Esophagus (tissue), 2 donors: Measurements from ENCODE around the gene KREMEN2. TPM values are rescaled to one million over a fixed set of nuclear protein-coding genes. Genes with fewer than 3 reads are reported as not detected.

Experiments
- H3K27ac ChIP-seq, 2 donors: one replicate each; pipeline ENCODE4 v1.5.1; 2013; ENCODE audit warnings: low read depth in 2 of 2, mild to moderate bottlenecking in 2 of 2, inconsistent platforms in 1 of 2, low read length in 1 of 2, moderate library complexity in 1 of 2
- H3K27me3 ChIP-seq, 2 donors: one replicate each; pipeline ENCODE4 v1.6.1; 2013; ENCODE audit warnings: low read length in 2 of 2, control low read depth in 1 of 2, mild to moderate bottlenecking in 1 of 2; ENCODE audit not compliant: insufficient read depth in 2 of 2, control insufficient read depth in 1 of 2
- H3K36me3 ChIP-seq, 2 donors: one replicate each; pipeline ENCODE4 v1.6.1; 2013; ENCODE audit warnings: low read length in 1 of 2; ENCODE audit not compliant: control insufficient read depth in 2 of 2, insufficient read depth in 2 of 2
- H3K4me1 ChIP-seq, 2 donors: one replicate each; pipeline ENCODE4 v1.6.1; 2013; ENCODE audit warnings: low read length in 1 of 2; ENCODE audit not compliant: control insufficient read depth in 2 of 2, insufficient read depth in 2 of 2
- H3K4me3 ChIP-seq, 2 donors: one replicate each; pipeline ENCODE4 v1.5.1; 2013; ENCODE audit warnings: low read length in 2 of 2, mild to moderate bottlenecking in 2 of 2, low read depth in 1 of 2, moderate library complexity in 1 of 2
- H3K9me3 ChIP-seq, 2 donors: one replicate each; pipeline ENCODE4 v1.6.1; 2013; ENCODE audit warnings: mild to moderate bottlenecking in 2 of 2, low read depth in 1 of 2, low read length in 1 of 2, moderate library complexity in 1 of 2; ENCODE audit not compliant: control insufficient read depth in 2 of 2, insufficient read depth in 1 of 2
- WGBS, 2 donors: extraction: QIAGEN DNeasy Blood & Tissue Kit; methylation state at CpG; one replicate each; pipeline ENCODE4 v1.1.7; 2013; 5-methylcytosine and 5-hydroxymethylcytosine counted together
- polyA plus RNA-seq, 2 donors: library from polyadenylated mRNA; stranded (reverse); fragments of 200-250 nt; gene quantifications; one replicate each; pipeline ENCODE4 v1.2.3, GENCODE V29; 2013
- donor health status: healthy with polysubstance abuse.
- donor health status: Bipolar disorder and iron deficiency.

KREMEN2 gene
- polyA plus RNA-seq, 2 donors: 1.6 to 1.8 TPM

- Histone ChIP-seq H3K9me3 (no peaks in the 10 kb centered on the region), H3K27me3 (peaks cover 0 to 10% of the 10 kb centered on the region in 2 donors), H3K36me3 (peaks cover 0 to 2% of the 10 kb centered on the region in 2 donors), H3K4me3 (peak overlapping the region; percentile 62), H3K27ac (peak overlapping the region in 1 of 2 donors; percentile 65), H3K4me1 (peaks cover 19 to 30% of the 10 kb centered on the region in 2 donors)
- WGBS, 2 donors: 15% methylated on average over 18 of the region's 18 CpGs
Measured at GRCh38 chr16:2968368-2968737, 4.3 kb downstream of the KREMEN2 start.

GRCh38 chr16:2968738-2969544 lies 4.9 kb downstream of the KREMEN2 start, which contains the start of gene PAQR4:
TSS of gene PAQR4 (plus strand) at chr16:2969348. CDS start at chr16:2969675, 327 bp downstream.
- Histone ChIP-seq H3K4me1 (peaks cover 14 to 25% of the 10 kb centered on the region in 2 donors), H3K4me3 (peak within 1 kb of the TSS; percentile 62), H3K9me3 (no peaks in the 10 kb centered on the region), H3K36me3 (peaks cover 0 to 2% of the 10 kb centered on the region in 2 donors), H3K27me3 (peaks cover 0 to 9% of the 10 kb centered on the region in 2 donors), H3K27ac (peak within 1 kb of the TSS in 1 of 2 donors; percentile 65)
- 1% methylated on average over 79 to 98 of the region's 98 CpGs for WGBS, 2 donors

- H3K27ac ChIP-seq: peak overlapping the region in 1 of 2 donors; percentile 36
- peaks cover 5 to 16% of the 10 kb centered on the region in 2 donors for H3K4me1 ChIP-seq
- H3K9me3 ChIP-seq: no peaks in the 10 kb centered on the region
- WGBS, 2 donors: 2% methylated on average over 72 to 83 of the region's 83 CpGs
- H3K36me3 ChIP-seq: peaks cover 0 to 2% of the 10 kb centered on the region in 2 donors
- peaks cover 0 to 4% of the 10 kb centered on the region in 2 donors for H3K27me3 ChIP-seq
- H3K4me3 ChIP-seq: peak overlapping the region; percentile 62
Measured at GRCh38 chr16:2969545-2970521, 5.8 kb downstream of the KREMEN2 start.

GRCh38 chr16:2970563-2970962 lies 6.5 kb downstream of the KREMEN2 start:
- H3K4me1 ChIP-seq: peaks cover 4 to 16% of the 10 kb centered on the region in 2 donors
- H3K9me3 ChIP-seq: no peaks in the 10 kb centered on the region
- peak overlapping the region; percentile 62 for H3K4me3 ChIP-seq
- WGBS, 2 donors: 77 to 88% methylated on average over 6 of the region's 6 CpGs
- H3K27ac ChIP-seq: no peak overlapping the region
- H3K27me3 ChIP-seq: no peaks in the 10 kb centered on the region
- H3K36me3 ChIP-seq: peaks cover 0 to 2% of the 10 kb centered on the region in 2 donors

GRCh38 chr16:2971134-2971984 lies 7.3 kb downstream of the KREMEN2 start:
- Histone ChIP-seq H3K27ac (no peak overlapping the region), H3K4me1 (peaks cover 4 to 16% of the 10 kb centered on the region in 2 donors), H3K27me3 (no peaks in the 10 kb centered on the region), H3K36me3 (peaks cover 0 to 4% of the 10 kb centered on the region in 2 donors), H3K9me3 (no peaks in the 10 kb centered on the region), H3K4me3 (peak overlapping the region in 1 of 2 donors; percentile 10)
- WGBS, 2 donors: 85 to 88% methylated on average over 34 to 35 of the region's 35 CpGs

- 77 to 82% methylated on average over 15 of the region's 15 CpGs for WGBS, 2 donors
Measured at GRCh38 chr16:2971985-2972784, 8.1 kb downstream of the KREMEN2 start.

GRCh38 chr16:2973093-2973492 lies 9.0 kb downstream of the KREMEN2 start:
- Histone ChIP-seq H3K4me3 (no peak overlapping the region), H3K27me3 (no peaks in the 10 kb centered on the region), H3K9me3 (no peaks in the 10 kb centered on the region), H3K27ac (no peak overlapping the region), H3K36me3 (peaks cover 0 to 4% of the 10 kb centered on the region in 2 donors), H3K4me1 (peaks cover 4 to 13% of the 10 kb centered on the region in 2 donors)
- WGBS, 2 donors: 66 to 74% methylated on average over 5 of the region's 5 CpGs

More at GRCh38 chr16:2971985-2972784, 8.1 kb downstream of the KREMEN2 start:
- Histone ChIP-seq H3K4me1 (peaks cover 4 to 16% of the 10 kb centered on the region in 2 donors), H3K36me3 (peaks cover 0 to 4% of the 10 kb centered on the region in 2 donors), H3K4me3 (no peak overlapping the region), H3K9me3 (no peaks in the 10 kb centered on the region), H3K27me3 (no peaks in the 10 kb centered on the region), H3K27ac (no peak overlapping the region)

- no peak overlapping the region for H3K4me3 ChIP-seq
- WGBS, 2 donors: 75 to 80% methylated on average over 17 of the region's 17 CpGs
- H3K9me3 ChIP-seq: no peaks in the 10 kb centered on the region
- no peaks in the 10 kb centered on the region for H3K27me3 ChIP-seq
- H3K36me3 ChIP-seq: peaks cover 0 to 4% of the 10 kb centered on the region in 2 donors
- peaks cover 4 to 9% of the 10 kb centered on the region in 2 donors for H3K4me1 ChIP-seq
- H3K27ac ChIP-seq: no peak overlapping the region
Measured at GRCh38 chr16:2973605-2974318, 9.7 kb downstream of the KREMEN2 start.
